ENCODE results near the gene DCDC2.

DNA sequence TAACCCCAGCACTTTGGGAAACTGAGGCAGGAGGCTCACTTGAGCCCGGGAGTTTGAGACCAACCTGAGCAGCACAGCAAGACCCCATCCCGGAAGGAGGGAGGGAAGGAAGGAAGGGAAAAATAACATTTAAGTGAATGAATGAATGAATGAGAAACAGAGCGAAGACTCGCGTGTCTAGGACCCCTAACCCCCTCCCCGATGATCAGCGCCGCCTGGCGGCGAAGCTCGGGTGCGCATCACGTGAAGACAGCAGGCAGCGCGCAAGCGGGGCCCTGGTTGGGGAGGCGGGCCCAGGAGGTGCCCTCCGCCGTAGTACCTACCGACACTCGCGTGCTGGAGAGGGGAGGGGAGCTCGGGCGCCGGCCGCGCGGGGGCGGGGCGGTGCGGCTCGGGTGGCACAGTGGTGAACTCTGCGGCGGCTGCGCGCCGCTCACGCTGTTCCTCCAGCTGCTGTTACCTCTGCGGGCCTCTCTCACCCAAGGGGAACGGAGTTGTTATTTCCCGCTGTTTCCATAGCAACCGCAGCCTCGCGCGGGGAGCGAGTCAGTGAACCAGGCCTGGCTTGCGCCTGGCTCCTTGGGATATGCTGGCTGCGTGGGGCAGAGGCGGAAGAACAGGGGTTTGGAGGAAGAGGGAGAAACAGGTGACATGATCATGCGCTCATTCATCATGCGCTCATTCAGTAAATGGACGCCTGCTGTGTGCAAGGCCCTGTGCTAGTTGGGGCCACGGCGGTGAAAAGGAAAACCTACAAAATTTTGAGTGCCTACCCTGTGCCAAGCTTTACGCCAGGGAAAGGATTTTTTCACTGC lies 2.0 kb upstream of the DCDC2 start:
- TF ChIP-seq, protein P1, sequence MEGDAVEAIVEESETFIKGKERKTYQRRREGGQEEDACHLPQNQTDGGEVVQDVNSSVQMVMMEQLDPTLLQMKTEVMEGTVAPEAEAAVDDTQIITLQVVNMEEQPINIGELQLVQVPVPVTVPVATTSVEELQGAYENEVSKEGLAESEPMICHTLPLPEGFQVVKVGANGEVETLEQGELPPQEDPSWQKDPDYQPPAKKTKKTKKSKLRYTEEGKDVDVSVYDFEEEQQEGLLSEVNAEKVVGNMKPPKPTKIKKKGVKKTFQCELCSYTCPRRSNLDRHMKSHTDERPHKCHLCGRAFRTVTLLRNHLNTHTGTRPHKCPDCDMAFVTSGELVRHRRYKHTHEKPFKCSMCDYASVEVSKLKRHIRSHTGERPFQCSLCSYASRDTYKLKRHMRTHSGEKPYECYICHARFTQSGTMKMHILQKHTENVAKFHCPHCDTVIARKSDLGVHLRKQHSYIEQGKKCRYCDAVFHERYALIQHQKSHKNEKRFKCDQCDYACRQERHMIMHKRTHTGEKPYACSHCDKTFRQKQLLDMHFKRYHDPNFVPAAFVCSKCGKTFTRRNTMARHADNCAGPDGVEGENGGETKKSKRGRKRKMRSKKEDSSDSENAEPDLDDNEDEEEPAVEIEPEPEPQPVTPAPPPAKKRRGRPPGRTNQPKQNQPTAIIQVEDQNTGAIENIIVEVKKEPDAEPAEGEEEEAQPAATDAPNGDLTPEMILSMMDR (conservative IDR thresholded peaks at IDR 0.05) = peak; percentile 95
- TF ChIP-seq EZH2 (IDR thresholded peaks at IDR 0.05; ENCODE audit: low read depth) = no peak
